Endometrium (tissue), 2 donors: ENCODE data around the gene CTSK.
"Not testable (repeated sequence)": the region's sequence is repeated elsewhere in the genome, so short reads cannot be mapped to it uniquely, and the experiment has no call there.

ENCODE experiments used
- FAIRE-seq: peaks from 2 replicates; lab custom pipeline; 2012; peaks lifted over from hg19 to GRCh38; lab: Jason Lieb, UNC
- donor health status: control.
- donor health status: control.

Gene CTSK

GRCh38 chr1:150808121-150808520, at the start of gene CTSK:
CTSK (minus strand) TSS chr1:150808260; CDS start chr1:150806805, 1,455 bp downstream.
- FAIRE-seq = no peak

GRCh38 chr1:150852734-150853133, 44.7 kb upstream of the CTSK start:
- FAIRE-seq = not testable (repeated sequence)

GRCh38 chr1:150850801-150851362, 42.8 kb upstream of the CTSK start:
- not testable (repeated sequence) for FAIRE-seq

- no peak for FAIRE-seq
These were observed 38.5 kb upstream of the CTSK start for GRCh38 chr1:150846473-150847146.

- no peak for FAIRE-seq
These were observed 35.4 kb upstream of the CTSK start for GRCh38 chr1:150843474-150843873.

- no peak for FAIRE-seq
These were observed 34.9 kb upstream of the CTSK start for GRCh38 chr1:150842964-150843363.

- no peak for FAIRE-seq
These were observed 34.3 kb upstream of the CTSK start for GRCh38 chr1:150842343-150842742.

- no peak for FAIRE-seq
These were observed 33.6 kb upstream of the CTSK start for GRCh38 chr1:150841626-150842025.

GRCh38 chr1:150840850-150841249, 32.8 kb upstream of the CTSK start:
- not testable (repeated sequence) for FAIRE-seq

- FAIRE-seq = no peak
These were observed 28.2 kb upstream of the CTSK start for GRCh38 chr1:150836129-150836773.

- not testable (repeated sequence) for FAIRE-seq
These were observed 25.9 kb upstream of the CTSK start for GRCh38 chr1:150833961-150834360.

- no peak for FAIRE-seq
These were observed 24.5 kb upstream of the CTSK start for GRCh38 chr1:150832597-150832996.

GRCh38 chr1:150829751-150830150, 21.7 kb upstream of the CTSK start:
- no peak for FAIRE-seq

- no peak for FAIRE-seq
These were observed 18.2 kb upstream of the CTSK start for GRCh38 chr1:150826299-150826698.

GRCh38 chr1:150820730-150821512, 12.9 kb upstream of the CTSK start:
- FAIRE-seq = no peak

GRCh38 chr1:150815871-150816270, 7.8 kb upstream of the CTSK start:
- FAIRE-seq = no peak

- no peak for FAIRE-seq
These were observed 5.1 kb upstream of the CTSK start for GRCh38 chr1:150813028-150813707.

- no peak for FAIRE-seq
These were observed 3.0 kb upstream of the CTSK start for GRCh38 chr1:150810958-150811659.

GRCh38 chr1:150809651-150810050, 1.6 kb upstream of the CTSK start:
- FAIRE-seq = no peak

GRCh38 chr1:150808846-150809245, 786 bp upstream of the CTSK start:
- no peak for FAIRE-seq

- FAIRE-seq = no peak
These were observed 624 bp downstream of the CTSK start for GRCh38 chr1:150807249-150808023.
